Immature natural killer cell (primary cell): ENCODE measurements around the gene GPX6. TPM values are rescaled to one million over a fixed set of nuclear protein-coding genes. Genes with fewer than 3 reads are reported as not detected.
"Not testable (repeated sequence)": the region's sequence is repeated elsewhere in the genome, so short reads cannot be mapped to it uniquely, and the experiment has no call there.

ENCODE experiments used
- DNase-seq, 3 donors: peaks; one replicate each; pipeline ENCODE4 v3.0.0; 2022; ENCODE audit warnings: mixed read lengths in 1 of 3
- H3K27ac Mint-ChIP-seq, 6 donors: one replicate each; pipeline ENCODE4 v1.8.0; 2020; ENCODE audit warnings: mixed read lengths in 6 of 6, mild to moderate bottlenecking in 5 of 6, inconsistent platforms in 4 of 6, moderate library complexity in 3 of 6
- H3K27me3 Mint-ChIP-seq, 3 donors: one replicate each; pipeline ENCODE4 v1.8.0; 2020 to 2021; ENCODE audit warnings: low read depth in 3 of 3, mild to moderate bottlenecking in 3 of 3, mixed read lengths in 3 of 3, moderate library complexity in 3 of 3, inconsistent platforms in 1 of 3
- H3K36me3 Mint-ChIP-seq, 3 donors: one replicate each; pipeline ENCODE4 v1.8.0; 2020; ENCODE audit warnings: mixed read lengths in 3 of 3, inconsistent platforms in 2 of 3, mild to moderate bottlenecking in 2 of 3
- H3K4me1 Mint-ChIP-seq, 2 donors: one replicate each; pipeline ENCODE4 v1.8.0; 2020; ENCODE audit warnings: inconsistent platforms in 2 of 2, mild to moderate bottlenecking in 2 of 2, mixed read lengths in 2 of 2, moderate library complexity in 1 of 2
- H3K4me3 Mint-ChIP-seq, 5 donors: one replicate each; pipeline ENCODE4 v1.8.0; 2020; ENCODE audit warnings: mild to moderate bottlenecking in 5 of 5, mixed read lengths in 5 of 5, inconsistent platforms in 3 of 5, moderate library complexity in 3 of 5
- H3K9me3 Mint-ChIP-seq, 6 donors: one replicate each; pipeline ENCODE4 v1.8.0; 2020; ENCODE audit warnings: mild to moderate bottlenecking in 6 of 6, mixed read lengths in 6 of 6, inconsistent platforms in 4 of 6, moderate library complexity in 3 of 6
- polyA plus RNA-seq, 3 donors: library from polyadenylated mRNA; unstranded; fragments of 300-500 nt; fragmentation: Illumina TruSeq; gene quantifications; one replicate each; pipeline ENCODE4 v1.2.3, GENCODE V29; 2021

GPX6 gene
- polyA plus RNA-seq, 3 donors from 2014 or later: not detected

GRCh38 chr6:28486988-28487742 is 28.4 kb downstream of the GPX6 start:
- peaks cover 11 to 13% of the 10 kb centered on the region in 2 donors for H3K4me1 Mint-ChIP-seq
- no peak overlapping the region for H3K4me3 Mint-ChIP-seq
- no peak overlapping the region for H3K27ac Mint-ChIP-seq
- DNase-seq: no peak
- H3K27me3 Mint-ChIP-seq: peaks cover 22 to 45% (median 35%) of the 10 kb centered on the region in 3 donors
- no peaks in the 10 kb centered on the region for H3K36me3 Mint-ChIP-seq
- H3K9me3 Mint-ChIP-seq: peaks cover 0 to 13% (median 0%) of the 10 kb centered on the region in 6 donors

- no peak for DNase-seq
- Mint-ChIP-seq H3K27me3 (peaks cover 22 to 42% (median 31%) of the 10 kb centered on the region in 3 donors), H3K9me3 (peaks cover 0 to 13% (median 0%) of the 10 kb centered on the region in 6 donors), H3K4me1 (peaks cover 11 to 13% of the 10 kb centered on the region in 2 donors), H3K27ac (no peak overlapping the region), H3K36me3 (no peaks in the 10 kb centered on the region), H3K4me3 (no peak overlapping the region)
These were observed 29.1 kb downstream of the GPX6 start for GRCh38 chr6:28486533-28486932.

- DNase-seq: no peak
- Mint-ChIP-seq H3K27me3 (peaks cover 17 to 36% (median 27%) of the 10 kb centered on the region in 3 donors), H3K4me1 (peaks cover 8 to 12% of the 10 kb centered on the region in 2 donors), H3K27ac (no peak overlapping the region), H3K36me3 (no peaks in the 10 kb centered on the region), H3K9me3 (peaks cover 0 to 9% (median 0%) of the 10 kb centered on the region in 6 donors), H3K4me3 (no peak overlapping the region)
These were observed 30.1 kb downstream of the GPX6 start for GRCh38 chr6:28485482-28485881.

- Mint-ChIP-seq H3K4me1 (no peaks in the 10 kb centered on the region), H3K36me3 (no peaks in the 10 kb centered on the region), H3K27ac (no peak overlapping the region), H3K4me3 (no peak overlapping the region), H3K27me3 (peaks cover 16 to 34% (median 22%) of the 10 kb centered on the region in 3 donors), H3K9me3 (peaks cover 0 to 5% (median 0%) of the 10 kb centered on the region in 6 donors)
- DNase-seq: no peak
These were observed 35.2 kb downstream of the GPX6 start for GRCh38 chr6:28480253-28480932.

- H3K4me3 Mint-ChIP-seq: no peak overlapping the region
- no peaks in the 10 kb centered on the region for H3K36me3 Mint-ChIP-seq
- H3K27me3 Mint-ChIP-seq: peaks cover 12 to 37% (median 17%) of the 10 kb centered on the region in 3 donors
- H3K4me1 Mint-ChIP-seq: no peaks in the 10 kb centered on the region
- peaks cover 0 to 7% (median 0%) of the 10 kb centered on the region in 6 donors for H3K9me3 Mint-ChIP-seq
- no peak for DNase-seq
- no peak overlapping the region for H3K27ac Mint-ChIP-seq
These were observed 37.1 kb downstream of the GPX6 start for GRCh38 chr6:28478518-28478917.

DNA sequence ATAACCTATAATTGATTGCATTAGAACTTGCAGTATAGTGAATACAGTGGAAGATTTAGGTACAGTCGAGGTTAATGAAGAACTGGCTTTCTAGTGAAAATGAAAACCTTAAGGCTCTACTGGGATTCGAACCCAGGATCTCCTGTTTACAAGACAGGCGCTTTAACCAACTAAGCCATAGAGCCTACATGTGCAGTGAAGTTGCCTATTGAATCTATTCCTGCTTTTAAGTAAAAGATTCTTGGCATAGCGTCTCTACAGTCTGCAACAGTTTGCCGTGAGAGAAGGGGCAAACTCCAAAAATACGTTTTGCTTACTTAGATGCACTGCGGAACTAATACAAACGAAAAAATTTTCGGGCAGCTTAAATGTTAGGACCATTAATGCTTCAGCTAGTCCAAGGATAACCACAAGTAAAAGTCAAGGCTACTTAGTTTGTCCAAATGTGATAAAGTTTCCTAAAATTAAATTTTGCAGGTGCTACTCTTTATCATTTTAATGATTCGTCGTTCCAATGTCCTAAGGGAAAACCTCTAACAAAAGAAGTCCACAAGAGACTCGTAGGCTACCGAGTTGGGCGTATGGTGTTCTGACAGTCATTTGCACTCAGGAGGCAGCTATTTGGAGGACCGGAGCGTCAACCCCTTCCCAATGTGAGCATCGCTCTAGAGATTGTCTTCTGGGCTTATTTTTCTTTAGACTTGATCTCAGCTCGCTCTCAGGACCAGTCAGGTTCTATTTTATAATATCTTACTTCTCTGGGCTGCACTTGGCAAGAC is 41.0 kb downstream of the GPX6 start:
- Mint-ChIP-seq H3K4me1 (no peaks in the 10 kb centered on the region), H3K27ac (no peak overlapping the region), H3K36me3 (no peaks in the 10 kb centered on the region), H3K9me3 (peaks cover 0 to 8% (median 3%) of the 10 kb centered on the region in 6 donors), H3K4me3 (no peak overlapping the region), H3K27me3 (peaks cover 10 to 38% (median 11%) of the 10 kb centered on the region in 3 donors)
- no peak for DNase-seq

DNA sequence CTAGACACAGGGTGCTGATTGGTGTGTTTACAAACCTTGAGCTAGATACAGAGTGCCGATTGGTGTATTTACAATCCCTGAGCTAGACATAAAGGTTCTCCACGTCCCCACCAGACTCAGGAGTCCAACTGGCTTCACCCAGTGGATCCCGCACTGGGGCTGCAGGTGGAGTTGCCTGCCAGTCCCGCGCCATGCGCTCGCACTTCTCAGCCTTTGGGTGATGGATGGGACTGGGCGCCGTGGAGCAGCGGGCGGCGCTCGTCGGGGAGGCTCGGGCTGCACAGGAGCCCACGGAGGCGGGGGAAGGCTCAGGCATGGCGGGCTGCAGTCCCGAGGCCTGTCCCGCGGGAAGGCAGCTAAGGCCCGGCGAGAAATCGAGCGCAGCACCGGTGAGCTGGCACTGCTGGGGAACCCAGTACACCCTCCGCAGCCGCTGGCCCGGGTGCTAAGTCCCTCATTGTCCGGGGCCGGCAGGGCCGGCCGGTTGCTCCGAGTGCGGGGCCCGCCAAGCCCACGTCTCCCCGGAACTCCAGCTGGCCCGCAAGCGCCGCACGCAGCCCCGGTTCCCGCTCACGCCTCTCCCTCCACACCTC is 46.3 kb downstream of the GPX6 start:
- H3K27ac Mint-ChIP-seq, DNase-seq, H3K4me1 Mint-ChIP-seq, H3K4me3 Mint-ChIP-seq, H3K9me3 Mint-ChIP-seq, H3K36me3 Mint-ChIP-seq: not testable (repeated sequence)
- H3K27me3 Mint-ChIP-seq: peaks cover 2 to 37% (median 5%) of the 10 kb centered on the region in 3 donors

DNA sequence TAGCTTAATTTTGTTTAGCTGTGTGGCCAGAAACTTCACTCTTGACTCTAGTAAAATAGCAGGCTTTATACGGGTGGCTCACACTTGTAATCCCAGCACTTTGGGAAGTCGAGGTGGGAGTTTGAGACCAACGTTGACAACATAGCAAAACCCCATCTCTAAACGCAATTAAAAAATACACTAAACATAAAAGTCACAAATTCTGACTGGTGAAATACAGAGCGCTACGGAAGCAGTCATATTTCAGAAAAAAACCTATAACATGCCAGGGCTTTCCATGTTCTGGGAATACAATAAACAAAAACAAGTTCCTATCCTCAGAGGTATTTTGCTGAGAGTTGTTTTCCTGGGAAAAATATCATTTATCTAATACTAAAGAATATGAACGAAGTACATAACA is 47.5 kb downstream of the GPX6 start:
- Mint-ChIP-seq H3K9me3 (peaks cover 0 to 8% (median under 1%) of the 10 kb centered on the region in 6 donors), H3K36me3 (no peaks in the 10 kb centered on the region), H3K27me3 (peaks cover 2 to 33% (median 5%) of the 10 kb centered on the region in 3 donors), H3K4me1 (no peaks in the 10 kb centered on the region), H3K4me3 (no peak overlapping the region), H3K27ac (no peak overlapping the region)
- DNase-seq: no peak

DNA sequence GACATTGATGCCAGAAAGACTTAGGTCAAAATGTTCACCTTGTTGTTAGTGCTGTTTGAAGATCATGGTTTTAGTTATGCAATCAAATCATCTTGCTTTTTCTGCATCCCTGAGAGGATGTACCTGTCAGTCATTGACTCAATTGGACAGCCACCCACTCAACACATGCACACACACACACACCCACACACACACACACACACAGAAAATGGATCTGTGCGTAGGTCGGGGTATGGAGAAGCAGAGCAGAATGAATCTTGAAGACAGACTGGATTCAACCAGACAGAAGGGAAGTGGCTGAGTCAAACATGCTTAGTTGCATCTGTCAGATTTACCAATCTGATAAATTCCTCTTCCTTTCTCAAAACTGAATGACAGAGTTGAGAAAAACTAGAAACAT is 53.2 kb downstream of the GPX6 start:
- Mint-ChIP-seq H3K4me3 (no peak overlapping the region), H3K27me3 (peaks cover 3 to 31% (median 3%) of the 10 kb centered on the region in 3 donors), H3K4me1 (no peaks in the 10 kb centered on the region), H3K27ac (no peak overlapping the region), H3K36me3 (no peaks in the 10 kb centered on the region), H3K9me3 (peaks cover 0 to 1% (median 0%) of the 10 kb centered on the region in 6 donors)
- DNase-seq: no peak

- H3K9me3 Mint-ChIP-seq: peaks cover 0 to 4% (median 0%) of the 10 kb centered on the region in 6 donors
- peaks cover 0 to 3% (median 0%) of the 10 kb centered on the region in 3 donors for H3K36me3 Mint-ChIP-seq
- peaks cover 5 to 26% (median 6%) of the 10 kb centered on the region in 3 donors for H3K27me3 Mint-ChIP-seq
These were observed 57.0 kb downstream of the GPX6 start for GRCh38 chr6:28458568-28458967.

More at GRCh38 chr6:28458568-28458967, 57.0 kb downstream of the GPX6 start:
- Mint-ChIP-seq H3K4me1 (no peaks in the 10 kb centered on the region), H3K4me3 (no peak overlapping the region), H3K27ac (no peak overlapping the region)
- DNase-seq: no peak

Other genes starting within 250 kb of the GPX6 start
- gene ZSCAN26, start 248.7 kb downstream of the GPX6 start, polyA plus RNA-seq: 10 to 100 TPM in 2 of 3 donors, 1 to 10 TPM in 1; 9.7 to 17.5 (median 13.5) TPM
- 1 to 10 TPM in 1 of 3 donors, under 1 TPM in 2; 0.46 to 1.7 (median 0.60) TPM for gene PGBD1, start 234.2 kb downstream of the GPX6 start, polyA plus RNA-seq
- gene ZSCAN31, start 179.6 kb downstream of the GPX6 start, polyA plus RNA-seq: 1 to 10 TPM in 2 of 3 donors, not detected in 1; 1.5 to 2.3 TPM
- 1 to 10 TPM; 1.0 to 4.7 (median 2.0) TPM for gene ZKSCAN3, start 165.8 kb downstream of the GPX6 start, polyA plus RNA-seq
- 1 to 10 TPM; 1.6 to 3.4 (median 1.9) TPM for gene ZSCAN12, start 116.0 kb downstream of the GPX6 start, polyA plus RNA-seq
- under 1 TPM in 1 of 3 donors, not detected in 2; 0.16 TPM for gene ZSCAN23, start 72.3 kb downstream of the GPX6 start, polyA plus RNA-seq
- gene GPX5, start 10.1 kb upstream of the GPX6 start, polyA plus RNA-seq: not detected